CMK (cell line): Measurements from ENCODE around the gene CNDP2.

Experiments
- DNase-seq: peaks from one replicate; pipeline ENCODE4 v3.0.0-alpha.2; 2010; ENCODE audit warnings: low read depth

Gene CNDP2

GRCh38 chr18:74473976-74474640 is 22.1 kb upstream of the CNDP2 start:
- no peak for DNase-seq

DNA sequence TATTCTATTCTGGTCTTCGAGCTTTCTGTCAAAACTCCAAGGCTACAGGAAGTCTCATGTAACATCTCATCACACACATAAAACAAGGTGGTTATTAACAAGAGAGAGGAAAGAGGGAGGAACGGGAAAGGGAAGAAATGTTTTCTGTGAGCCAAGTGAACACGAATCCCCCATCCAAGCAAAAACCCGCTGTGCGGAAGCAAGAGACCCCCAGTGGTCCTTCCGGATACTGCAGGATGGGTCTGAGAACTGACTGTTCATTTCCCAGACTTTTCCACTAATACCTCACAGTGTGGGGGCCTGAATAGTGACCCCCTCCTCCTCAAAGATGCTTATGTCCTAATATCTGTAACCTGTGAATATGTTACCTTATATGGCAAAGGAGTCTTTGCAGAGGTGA is 20.0 kb upstream of the CNDP2 start:
- DNase-seq: no peak

GRCh38 chr18:74477771-74478170 is 18.4 kb upstream of the CNDP2 start:
- DNase-seq: no peak

DNA sequence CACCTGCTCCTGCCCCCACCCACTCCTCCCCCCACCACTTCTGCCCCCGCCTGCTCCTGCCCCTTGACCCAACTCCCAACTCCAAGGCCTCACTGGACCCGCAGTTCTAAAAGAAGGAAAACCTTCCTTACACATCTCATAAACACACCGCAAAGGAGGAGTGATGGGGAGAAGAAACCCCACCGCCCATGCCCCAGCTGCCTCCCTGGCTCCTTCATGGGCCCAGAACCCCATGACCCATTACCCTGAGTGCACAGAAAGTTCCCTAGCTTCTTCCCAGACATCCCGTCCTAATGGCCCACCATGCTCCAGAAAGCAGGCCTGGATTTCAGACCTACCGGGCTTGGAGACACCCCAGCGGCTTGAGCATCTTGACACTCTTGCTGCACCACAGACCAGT is 17.8 kb upstream of the CNDP2 start:
- DNase-seq: no peak

DNA sequence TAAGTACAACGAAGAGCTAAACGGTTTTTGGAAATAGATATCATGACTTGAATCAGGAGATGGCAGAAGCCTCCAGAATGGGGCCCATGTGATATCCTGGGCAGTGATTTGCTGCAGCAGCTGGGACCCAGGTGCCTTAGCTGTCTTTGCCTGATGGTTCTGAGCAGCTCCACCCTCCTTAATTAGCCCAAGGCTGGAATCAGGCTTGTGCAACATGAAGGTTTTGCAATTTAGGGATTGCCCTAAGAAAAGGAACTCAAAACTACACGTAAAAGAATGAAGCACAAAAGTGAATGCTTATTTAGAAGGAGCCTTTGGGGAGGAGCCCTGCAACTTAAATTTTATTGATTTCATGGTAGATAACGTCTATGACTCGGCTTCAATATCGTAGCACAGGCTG is 17.3 kb upstream of the CNDP2 start:
- DNase-seq: no peak

- DNase-seq: no peak
Observed at GRCh38 chr18:74479486-74480148, 16.5 kb upstream of the CNDP2 start.

GRCh38 chr18:74480149-74480651 is 16.0 kb upstream of the CNDP2 start:
- DNase-seq: no peak

GRCh38 chr18:74482697-74483096 is 13.5 kb upstream of the CNDP2 start:
- no peak for DNase-seq

DNA sequence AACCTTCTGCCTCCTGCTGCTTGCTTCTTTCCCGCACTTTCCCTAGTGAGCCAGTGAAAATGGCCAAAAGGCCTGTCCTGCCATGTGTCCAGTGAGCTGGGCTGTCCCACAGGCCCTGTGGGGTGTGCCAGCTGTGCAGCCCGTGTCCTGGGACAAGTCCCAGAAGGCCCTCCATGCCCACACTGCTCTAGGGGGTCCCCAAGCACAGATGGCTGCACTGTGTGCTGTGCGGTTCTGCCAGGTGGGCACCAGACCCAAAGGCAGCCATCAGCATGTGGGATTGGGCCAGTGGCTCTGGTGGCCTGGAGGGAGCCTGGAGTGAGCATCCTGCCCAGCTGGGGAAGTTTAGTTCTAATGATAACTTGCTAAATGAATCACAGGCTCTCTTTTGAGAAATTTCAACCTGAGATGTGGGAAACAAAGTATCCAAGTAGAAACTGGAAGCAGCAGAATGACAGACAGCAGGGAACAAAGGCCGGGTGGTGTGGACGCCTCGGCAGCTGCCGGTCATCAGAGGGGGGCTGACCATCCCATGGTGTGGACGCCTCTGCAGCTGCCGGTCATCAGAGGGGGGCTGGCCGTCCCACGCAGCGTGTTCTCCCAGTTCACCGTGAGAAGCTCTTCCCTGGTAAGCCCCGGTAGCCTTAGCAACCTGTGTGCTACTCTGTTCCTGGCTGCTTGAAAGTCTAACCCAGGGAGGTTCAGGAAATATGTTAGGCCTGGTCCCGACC is 9.9 kb upstream of the CNDP2 start:
- DNase-seq: no peak

DNA sequence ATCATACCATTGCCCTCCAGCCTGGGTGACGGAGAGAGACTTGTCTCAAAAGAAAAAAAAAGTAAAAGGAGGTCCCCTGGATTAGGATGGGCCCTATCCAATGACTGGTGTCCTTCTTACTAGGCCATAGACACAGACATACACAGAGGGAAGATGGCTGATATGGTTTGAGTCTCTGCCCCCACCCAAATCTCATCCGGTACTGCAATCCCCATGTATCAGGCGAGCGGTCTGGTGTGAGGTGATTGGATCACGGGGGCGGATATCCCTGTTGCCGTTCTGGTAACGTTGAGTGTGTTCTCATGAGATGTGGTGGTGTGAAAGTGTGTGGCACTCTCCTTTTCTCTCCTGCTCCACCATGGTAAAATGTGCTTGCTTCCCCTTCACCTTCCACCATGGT is 7.8 kb upstream of the CNDP2 start:
- no peak for DNase-seq

GRCh38 chr18:74488864-74489263 is 7.3 kb upstream of the CNDP2 start:
- DNase-seq: no peak

- no peak for DNase-seq
Observed at GRCh38 chr18:74489676-74490075, 6.5 kb upstream of the CNDP2 start.

DNA sequence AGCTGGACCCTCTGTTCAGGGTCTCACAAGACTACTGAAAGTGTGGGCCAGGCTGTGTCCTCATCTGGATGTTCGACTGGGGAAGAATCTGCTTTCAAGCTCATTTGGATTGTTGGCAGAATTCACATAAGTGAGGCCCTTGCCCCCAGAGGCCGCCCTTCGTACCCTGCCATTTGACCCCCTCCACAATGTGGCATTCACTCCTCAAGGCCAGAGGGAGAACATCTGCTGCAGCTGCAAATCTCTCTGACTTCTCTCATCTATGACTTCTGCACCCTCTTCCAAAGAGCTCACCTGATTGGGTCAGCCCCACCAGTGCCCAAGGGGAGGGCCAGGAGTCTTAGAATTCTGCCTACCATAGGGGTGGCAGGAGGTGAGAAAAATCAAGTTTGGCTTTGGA is 3.9 kb upstream of the CNDP2 start:
- no peak for DNase-seq

DNA sequence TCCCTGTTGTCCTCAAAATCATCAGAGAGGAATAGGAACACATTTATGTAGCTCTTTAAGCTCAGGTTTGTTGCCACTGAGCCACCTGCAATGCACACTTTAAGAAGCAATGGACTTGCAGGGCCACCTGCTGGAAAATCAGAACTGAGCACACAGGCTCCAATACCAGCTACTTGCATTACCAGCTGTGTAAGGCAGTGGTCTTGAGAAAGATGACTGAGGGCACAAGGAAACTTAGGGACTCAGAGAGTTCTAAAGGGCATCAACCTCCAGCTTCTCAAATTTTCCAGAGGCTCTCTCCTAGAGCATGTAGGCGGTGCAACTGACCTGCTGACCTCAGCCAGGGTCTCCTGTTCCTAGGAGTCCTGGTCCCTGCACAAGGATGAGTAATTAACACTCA is 2.5 kb upstream of the CNDP2 start:
- no peak for DNase-seq

DNA sequence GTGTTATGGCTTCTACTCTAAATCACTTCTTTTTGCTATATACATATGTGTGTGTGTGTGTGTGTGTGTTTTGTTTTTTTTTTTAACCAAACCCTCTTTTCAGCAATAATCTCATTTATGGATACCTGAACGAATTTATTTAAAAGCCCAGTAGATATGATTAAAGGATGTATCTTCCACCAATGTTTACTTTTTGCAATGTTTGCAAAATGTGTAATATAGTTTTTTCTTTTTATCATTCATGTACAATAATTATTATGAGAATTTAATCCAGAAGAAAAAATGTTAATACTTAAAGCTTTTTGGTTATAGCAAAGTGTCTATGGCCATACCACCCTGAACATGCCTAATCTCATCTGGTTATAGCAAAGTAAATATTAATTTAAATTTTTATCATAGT is 1.6 kb upstream of the CNDP2 start:
- DNase-seq: no peak

DNA sequence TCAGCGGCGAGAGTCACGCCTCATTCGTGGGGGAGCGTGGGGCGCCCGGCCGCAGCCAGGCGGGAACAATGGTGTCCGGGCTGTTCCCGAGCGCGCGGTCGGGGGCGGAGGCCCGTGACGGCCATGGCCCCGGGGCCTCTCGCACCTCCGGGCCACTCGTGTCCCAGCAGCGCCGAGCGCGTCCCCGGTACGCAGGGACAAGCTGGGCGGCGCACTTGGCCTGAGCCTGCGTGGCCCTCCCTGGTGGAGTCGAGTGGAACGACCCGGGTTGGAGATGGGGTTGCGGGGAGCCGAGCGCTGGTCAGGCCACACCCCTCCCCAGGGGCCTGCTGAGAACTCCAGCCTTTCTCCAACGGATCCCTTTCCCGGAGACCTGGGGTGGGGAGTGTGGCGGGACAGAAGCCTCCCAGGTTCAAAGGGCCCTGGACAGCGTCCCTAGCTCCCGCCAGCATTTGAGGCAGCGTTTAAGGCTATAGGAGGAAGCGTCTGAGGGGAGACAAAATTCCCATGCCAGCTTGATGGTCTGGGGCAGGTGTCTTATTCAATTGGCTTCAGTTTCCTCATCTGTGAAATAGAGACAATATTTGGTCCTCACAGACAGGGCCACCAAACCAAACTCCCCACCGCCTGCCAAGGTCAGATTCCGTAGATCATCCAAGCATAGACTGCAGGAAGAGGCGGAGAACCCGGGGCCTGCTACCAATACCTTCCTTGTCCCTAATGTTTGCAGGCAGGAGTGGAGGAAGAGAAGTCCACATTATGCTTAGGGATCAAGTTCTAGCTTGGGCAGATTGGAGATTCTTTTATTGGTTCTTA is 553 bp downstream of the CNDP2 start:
- peak; percentile 18 for DNase-seq

- no peak for DNase-seq
Observed at GRCh38 chr18:74497324-74497676, 1.1 kb downstream of the CNDP2 start.

DNA sequence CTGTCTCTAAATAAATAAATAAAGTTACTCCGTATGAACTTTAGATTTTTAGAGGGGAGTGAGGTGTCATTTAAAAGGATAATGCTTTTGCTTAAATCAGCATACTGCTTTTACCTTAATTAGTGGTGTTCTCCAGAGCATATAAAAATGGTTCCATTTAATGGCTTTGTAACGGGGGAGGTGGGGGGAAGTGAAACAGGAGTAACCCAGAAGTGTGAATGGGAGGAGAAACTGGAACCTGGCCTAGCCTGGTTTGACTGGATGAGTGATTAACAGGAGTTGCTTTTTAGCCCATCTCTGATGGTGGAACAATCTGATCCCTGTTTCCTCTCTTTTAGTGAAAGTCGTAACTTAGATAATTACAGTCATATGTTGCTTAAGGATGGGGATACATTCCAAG is 1.6 kb downstream of the CNDP2 start:
- no peak for DNase-seq

- peak; percentile 36 for DNase-seq
Observed at GRCh38 chr18:74498712-74499627, 2.8 kb downstream of the CNDP2 start.

- peak; percentile 52 for DNase-seq
Observed at GRCh38 chr18:74499633-74500032, 3.5 kb downstream of the CNDP2 start.

DNA sequence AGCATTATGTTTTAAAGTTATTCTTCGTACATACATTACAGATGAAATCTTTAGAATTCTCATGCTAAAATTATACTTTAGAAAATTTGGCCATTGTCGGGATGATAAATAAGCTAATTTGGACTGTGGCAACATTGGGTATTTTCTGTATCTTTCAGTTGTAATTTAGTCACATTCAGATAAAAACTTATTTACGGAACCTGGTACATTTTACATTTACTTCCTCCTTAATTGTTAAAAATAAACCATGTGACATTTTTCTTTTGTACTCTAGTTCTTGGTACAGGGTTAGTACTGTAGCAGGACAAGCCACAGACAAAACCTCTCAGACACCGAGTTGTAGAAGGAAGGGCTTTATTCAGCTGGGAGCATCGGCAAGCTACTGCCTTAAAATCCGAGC is 4.2 kb downstream of the CNDP2 start:
- DNase-seq: no peak
